ENCODE measurements around the gene MANF.

DNA sequence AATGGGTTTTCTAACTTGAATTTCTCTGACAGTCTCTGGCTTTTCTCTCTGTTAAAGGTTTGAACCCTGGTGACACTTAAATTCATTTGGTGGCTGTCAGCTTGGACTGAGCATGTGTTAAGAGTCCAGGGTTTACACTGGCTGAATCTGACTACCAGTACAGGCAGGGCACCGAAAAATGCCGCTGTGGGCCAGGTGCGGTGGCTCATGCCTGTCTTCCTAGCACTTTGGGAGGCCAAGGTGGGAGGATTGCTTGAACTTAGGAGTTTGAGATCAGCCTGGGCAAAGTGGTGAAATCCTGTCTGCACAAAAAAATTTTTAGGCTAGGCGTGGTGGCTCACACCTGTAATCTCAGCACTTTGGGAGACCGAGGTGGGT lies 1.8 kb downstream of the MANF start:
- no peak for TF ChIP-seq ZNF8 (CRISPR knock-in tag; IDR thresholded peaks at IDR 0.05)
- TF ChIP-seq, protein P1, sequence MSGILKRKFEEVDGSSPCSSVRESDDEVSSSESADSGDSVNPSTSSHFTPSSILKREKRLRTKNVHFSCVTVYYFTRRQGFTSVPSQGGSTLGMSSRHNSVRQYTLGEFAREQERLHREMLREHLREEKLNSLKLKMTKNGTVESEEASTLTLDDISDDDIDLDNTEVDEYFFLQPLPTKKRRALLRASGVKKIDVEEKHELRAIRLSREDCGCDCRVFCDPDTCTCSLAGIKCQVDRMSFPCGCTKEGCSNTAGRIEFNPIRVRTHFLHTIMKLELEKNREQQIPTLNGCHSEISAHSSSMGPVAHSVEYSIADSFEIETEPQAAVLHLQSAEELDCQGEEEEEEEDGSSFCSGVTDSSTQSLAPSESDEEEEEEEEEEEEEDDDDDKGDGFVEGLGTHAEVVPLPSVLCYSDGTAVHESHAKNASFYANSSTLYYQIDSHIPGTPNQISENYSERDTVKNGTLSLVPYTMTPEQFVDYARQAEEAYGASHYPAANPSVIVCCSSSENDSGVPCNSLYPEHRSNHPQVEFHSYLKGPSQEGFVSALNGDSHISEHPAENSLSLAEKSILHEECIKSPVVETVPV (CRISPR knock-in tag; IDR thresholded peaks at IDR 0.05) = no peak

Measured in SK-N-SH treated with all-trans-retinoic acid at 6 μM for 48 hours (cell line).